C1 segment of cervical spinal cord (tissue), 14 donors: Measurements from ENCODE around the gene NTM.

ENCODE experiments used
- DNase-seq, 14 donors: peaks; one replicate each; lab custom pipeline; 2025; lab: John Stamatoyannopoulos, UW

NTM gene

GRCh38 chr11:131852757-131853156 lies 482.3 kb downstream of the NTM start:
- no peak for DNase-seq

GRCh38 chr11:131854391-131854790 lies 484.0 kb downstream of the NTM start:
- DNase-seq = no peak

GRCh38 chr11:131855320-131855719 lies 484.9 kb downstream of the NTM start:
- no peak for DNase-seq

- DNase-seq = no peak
Observed at GRCh38 chr11:131857246-131857645, 486.8 kb downstream of the NTM start.

GRCh38 chr11:131858505-131858904 lies 488.1 kb downstream of the NTM start:
- DNase-seq = no peak

GRCh38 chr11:131859538-131860210 lies 489.3 kb downstream of the NTM start:
- no peak for DNase-seq

- DNase-seq = no peak
Observed at GRCh38 chr11:131864228-131864627, 493.8 kb downstream of the NTM start.

GRCh38 chr11:131865860-131866259 lies 495.4 kb downstream of the NTM start:
- no peak for DNase-seq

- peak in 1 of 14 donors; percentile 83 for DNase-seq
Observed at GRCh38 chr11:131866535-131867400, 496.4 kb downstream of the NTM start.

GRCh38 chr11:131867457-131868257 lies 497.2 kb downstream of the NTM start:
- DNase-seq = peak in 13 of 14 donors; percentile 10 to 84 (median 48)

- no peak for DNase-seq
Observed at GRCh38 chr11:131868629-131869507, 498.5 kb downstream of the NTM start.

GRCh38 chr11:131870305-131870704 lies 499.9 kb downstream of the NTM start:
- peak in 1 of 14 donors; percentile 44 for DNase-seq

- DNase-seq = peak in 1 of 14 donors; percentile 54
Observed at GRCh38 chr11:131871006-131871405, 500.6 kb downstream of the NTM start.

GRCh38 chr11:131874070-131874469 lies 503.7 kb downstream of the NTM start:
- DNase-seq = peak in 1 of 14 donors; percentile 60

GRCh38 chr11:131875611-131876010 lies 505.2 kb downstream of the NTM start:
- peak in 2 of 14 donors; percentile 25 to 78 for DNase-seq

GRCh38 chr11:131877246-131877942 lies 507.0 kb downstream of the NTM start:
- DNase-seq = peak in 1 of 14 donors; percentile 27

- no peak for DNase-seq
Observed at GRCh38 chr11:131880316-131880715, 509.9 kb downstream of the NTM start.

- DNase-seq = no peak
Observed at GRCh38 chr11:131880976-131881375, 510.6 kb downstream of the NTM start.

- no peak for DNase-seq
Observed at GRCh38 chr11:131883332-131883731, 512.9 kb downstream of the NTM start.

- DNase-seq = no peak
Observed at GRCh38 chr11:131884461-131885073, 514.2 kb downstream of the NTM start.
